Fibroblast of peridontal ligament (primary cell): ENCODE results near the gene POPDC2.
"Not testable (repeated sequence)": the region's sequence is repeated elsewhere in the genome, so short reads cannot be mapped to it uniquely, and the experiment has no call there.

Source experiments
- DNase-seq: peaks from one replicate; pipeline ENCODE4 v3.0.0-alpha.2; 2010; ENCODE audit errors: extremely low read depth

Gene POPDC2

DNA sequence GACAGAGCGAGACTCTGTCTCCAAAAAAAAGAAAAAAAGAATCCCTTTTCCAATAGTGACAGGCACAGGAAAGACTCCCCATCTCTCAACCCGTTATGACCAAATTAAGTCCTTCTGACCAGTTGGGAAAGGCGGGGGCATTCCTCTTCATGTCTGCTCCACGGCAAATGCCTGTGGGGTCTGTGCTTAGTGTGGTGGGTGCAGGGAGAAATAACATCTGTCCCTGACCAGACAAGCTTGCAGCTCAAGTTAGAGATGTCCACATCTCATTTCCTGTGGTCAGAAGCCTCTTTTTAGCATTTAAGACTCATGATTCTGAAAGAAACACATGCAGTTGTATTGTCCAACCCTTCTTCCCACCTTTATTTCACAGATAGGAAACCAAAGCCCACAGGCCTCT is 46.5 kb downstream of the POPDC2 start:
- no peak for DNase-seq

DNA sequence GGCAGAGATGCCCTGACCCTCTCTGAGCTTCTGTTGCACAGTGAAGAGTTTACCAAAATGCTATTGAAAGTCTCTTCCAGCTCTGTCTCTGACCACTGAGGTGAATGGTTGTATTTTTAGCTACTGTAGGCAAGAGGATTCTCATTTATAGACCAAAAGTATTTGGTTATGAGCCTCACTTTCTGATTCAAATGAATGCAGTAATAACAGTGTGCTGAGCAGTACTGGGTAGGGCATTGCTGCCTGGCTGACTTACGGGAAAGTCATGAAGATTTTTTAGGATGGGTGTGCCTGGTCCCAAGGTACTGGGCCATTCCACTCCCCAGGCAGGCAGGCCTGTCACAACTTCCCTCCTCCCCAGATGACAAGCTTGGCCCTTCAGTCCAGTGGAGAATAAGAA is 47.2 kb downstream of the POPDC2 start:
- DNase-seq = no peak

DNA sequence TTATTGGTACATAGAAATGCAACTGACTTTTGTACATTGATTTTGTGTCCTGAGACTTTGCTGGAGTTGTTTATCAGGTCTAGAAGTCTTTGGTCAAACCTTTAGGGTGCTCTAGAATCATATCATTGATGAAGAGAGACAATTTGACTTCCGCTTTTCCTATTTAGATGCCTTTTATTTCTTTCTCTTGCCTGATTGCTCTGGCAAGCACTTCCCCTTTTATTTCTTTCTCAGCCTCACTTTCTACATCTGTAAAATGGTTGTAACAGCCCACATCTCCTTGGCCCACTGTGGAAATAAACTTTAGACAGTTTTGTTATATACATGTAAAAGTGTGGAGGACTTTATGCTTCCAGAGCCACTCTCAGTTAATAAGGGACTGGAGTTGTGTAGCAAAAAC is 48.7 kb downstream of the POPDC2 start:
- DNase-seq = no peak

DNA sequence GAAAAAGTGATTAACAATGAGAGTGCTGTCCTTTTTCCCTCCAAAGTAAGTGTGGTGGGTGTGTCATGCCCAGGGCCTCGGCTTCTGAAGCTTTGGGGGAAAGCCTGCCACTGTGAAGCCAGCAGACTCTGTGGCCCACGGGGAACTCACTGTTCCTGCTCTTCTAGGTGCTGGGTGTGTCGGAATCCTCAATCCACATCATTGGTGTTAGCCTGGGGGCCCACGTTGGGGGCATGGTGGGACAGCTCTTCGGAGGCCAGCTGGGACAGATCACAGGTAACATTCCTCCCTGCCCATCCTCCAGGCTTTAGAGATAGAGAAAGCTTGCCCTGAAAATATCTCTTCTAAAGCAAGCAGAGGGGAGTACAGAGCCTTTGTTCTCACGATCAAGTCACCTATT is 51.1 kb downstream of the POPDC2 start:
- no peak for DNase-seq

DNA sequence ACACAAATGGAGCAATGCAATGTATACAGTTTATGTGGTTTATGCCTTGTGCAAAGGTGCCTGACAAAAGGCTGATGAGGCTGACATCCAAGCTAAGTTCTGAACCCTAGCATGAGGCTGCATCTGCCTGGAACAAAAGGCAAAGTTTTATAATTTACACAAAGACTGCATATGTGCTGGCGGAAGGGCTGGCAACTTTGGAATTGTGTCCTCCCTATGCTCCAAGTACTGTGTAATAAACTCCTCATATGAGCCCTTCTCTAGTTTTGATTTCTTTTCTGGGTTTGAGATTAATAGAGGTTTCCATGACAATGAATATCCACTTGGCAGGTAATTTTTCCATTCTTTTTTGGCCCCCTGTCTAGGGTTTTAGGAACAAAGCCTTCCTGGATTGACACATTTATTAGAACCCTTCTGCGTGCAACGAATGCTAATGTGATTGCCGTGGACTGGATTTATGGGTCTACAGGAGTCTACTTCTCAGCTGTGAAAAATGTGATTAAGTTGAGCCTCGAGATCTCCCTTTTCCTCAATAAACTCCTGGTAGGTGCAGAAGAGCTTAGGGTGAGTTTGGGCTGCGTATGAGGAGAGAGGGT is 51.9 kb downstream of the POPDC2 start:
- DNase-seq = no peak

DNA sequence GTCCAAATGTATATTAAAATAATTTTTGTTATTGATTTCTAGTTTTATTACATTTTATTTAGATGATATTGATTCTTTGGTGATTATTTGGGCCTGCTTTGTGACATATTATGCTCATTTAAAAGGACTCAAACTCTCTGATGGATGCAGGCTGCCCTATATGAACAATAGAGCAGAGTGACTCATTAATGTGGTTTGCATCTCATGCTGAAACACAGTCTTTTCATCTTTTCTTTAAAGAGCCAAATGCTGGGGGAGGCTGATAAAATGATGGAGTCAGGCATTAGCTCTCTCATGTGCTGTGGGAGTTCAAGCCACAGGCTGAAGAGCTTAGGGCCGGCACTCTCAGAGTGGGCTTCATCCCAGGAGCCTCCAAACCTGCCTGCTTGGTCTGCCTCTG is 55.5 kb downstream of the POPDC2 start:
- DNase-seq = peak; percentile 50

DNA sequence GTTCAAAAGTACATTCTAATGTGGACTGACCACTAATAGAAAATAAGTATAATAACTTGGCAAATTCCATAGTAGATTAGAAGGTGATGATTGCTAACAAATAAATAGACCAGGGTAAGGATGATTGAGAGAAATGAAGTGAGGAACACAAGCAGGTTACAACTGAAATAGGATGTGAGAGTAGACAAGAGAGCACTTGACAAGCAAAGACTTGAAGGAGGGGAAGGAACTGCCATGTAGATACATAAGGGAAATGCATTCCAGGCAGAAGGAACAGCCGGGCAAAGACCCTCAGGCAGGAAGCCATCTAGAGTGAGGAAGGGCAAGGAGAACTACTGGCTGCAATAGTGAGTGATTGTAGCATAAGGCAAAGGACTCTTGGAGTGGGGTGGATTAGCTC is 57.7 kb downstream of the POPDC2 start:
- DNase-seq = no peak

DNA sequence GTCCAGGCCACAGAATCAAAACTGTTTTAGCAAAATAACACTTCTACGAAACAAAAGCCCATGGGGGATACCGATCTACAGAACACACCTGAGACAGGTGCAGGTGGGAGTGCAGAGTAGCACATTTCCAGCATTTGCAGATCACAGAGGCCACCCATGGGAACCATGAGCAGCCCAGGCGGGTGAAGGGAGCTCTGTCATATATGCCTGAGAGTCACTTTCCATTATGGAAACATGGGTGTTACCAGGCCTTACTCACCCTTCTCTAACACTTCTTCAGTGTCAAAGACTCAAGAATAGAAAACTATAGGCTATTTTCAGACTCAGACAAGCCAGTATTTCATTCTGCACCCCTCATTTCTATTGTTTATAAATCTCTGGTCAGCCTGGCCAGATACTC is 59.2 kb downstream of the POPDC2 start:
- no peak for DNase-seq

DNA sequence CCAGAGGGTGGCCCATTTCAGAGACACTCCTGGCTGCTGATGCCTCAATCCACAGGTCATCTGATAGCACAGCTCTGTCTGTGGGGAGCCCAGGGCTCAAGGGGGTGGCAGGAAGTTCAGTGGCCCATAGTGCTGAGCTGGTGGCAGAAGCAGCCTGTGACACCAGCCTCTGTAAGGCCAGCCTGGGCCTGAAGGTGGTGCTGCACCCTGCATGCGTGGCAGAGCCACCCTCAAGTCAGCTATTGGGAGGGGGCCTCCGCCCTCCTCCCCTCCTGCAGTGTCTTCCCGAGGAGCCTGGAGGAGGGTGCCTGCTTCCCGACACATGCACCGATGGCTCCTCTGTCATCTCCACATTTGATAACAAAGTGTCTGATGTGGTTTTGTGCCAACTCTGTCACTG is 59.7 kb downstream of the POPDC2 start:
- no peak for DNase-seq

DNA sequence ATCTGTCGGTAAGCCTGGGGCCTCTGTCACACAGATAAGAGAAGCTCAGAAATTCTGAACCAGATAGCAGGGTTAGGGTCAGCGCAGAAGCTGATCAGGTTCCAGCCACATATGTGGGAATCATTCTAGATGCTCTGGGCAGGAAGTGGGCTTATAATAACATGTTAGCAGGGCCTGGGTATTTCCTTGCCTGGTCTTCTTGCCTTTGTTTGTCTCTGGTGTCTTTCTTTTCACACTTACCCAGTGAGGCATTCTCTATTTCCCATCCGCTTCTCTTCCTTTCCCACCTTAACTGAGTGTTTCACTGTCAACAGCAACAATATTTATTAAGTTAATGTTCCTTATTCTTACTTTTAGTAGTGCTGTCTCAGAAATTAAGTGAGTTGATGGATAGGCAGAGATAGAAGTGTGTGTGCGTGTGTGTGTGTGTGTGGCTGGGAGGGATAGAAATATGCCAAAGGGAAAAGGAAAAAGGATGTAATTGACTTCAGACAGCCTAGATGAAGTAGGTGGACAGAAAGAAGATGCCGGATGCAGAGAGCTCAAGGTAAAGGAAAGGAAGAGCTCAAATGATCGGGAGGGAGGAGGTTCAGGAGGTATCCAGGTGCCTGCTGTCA is 60.7 kb downstream of the POPDC2 start:
- DNase-seq = no peak

DNA sequence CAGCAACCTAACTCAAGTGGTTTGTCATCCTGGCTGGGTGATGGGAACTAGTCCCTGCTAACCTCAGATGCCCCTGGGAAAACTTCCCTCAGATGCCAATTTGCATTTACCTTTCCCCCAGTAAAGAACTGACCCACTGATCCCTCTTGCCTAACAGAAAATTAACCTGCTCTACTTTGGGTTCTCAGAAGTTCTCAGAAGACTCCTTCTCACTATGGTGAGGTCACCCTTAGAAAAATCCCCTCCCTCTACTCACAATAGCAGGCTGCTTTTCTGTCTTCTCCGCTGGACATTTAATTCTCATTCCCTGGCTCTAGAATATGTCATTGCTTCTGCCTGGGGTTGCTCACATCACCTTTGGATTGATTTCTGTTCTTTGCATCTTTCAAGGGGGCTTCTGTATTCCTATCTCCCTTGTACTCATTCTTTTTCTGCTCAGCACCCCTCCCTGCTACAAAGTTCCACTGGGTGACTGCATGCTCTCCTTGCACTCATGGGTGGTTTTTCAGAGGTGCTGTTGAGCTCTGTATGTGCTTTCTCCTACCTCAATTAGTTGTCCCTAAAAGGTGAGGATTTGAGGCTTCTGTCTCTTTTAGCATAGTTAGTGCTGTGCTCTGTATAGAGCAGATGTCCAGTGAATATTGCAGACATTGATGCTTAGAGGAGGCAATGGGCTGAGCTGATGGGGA is 61.8 kb downstream of the POPDC2 start:
- no peak for DNase-seq

DNA sequence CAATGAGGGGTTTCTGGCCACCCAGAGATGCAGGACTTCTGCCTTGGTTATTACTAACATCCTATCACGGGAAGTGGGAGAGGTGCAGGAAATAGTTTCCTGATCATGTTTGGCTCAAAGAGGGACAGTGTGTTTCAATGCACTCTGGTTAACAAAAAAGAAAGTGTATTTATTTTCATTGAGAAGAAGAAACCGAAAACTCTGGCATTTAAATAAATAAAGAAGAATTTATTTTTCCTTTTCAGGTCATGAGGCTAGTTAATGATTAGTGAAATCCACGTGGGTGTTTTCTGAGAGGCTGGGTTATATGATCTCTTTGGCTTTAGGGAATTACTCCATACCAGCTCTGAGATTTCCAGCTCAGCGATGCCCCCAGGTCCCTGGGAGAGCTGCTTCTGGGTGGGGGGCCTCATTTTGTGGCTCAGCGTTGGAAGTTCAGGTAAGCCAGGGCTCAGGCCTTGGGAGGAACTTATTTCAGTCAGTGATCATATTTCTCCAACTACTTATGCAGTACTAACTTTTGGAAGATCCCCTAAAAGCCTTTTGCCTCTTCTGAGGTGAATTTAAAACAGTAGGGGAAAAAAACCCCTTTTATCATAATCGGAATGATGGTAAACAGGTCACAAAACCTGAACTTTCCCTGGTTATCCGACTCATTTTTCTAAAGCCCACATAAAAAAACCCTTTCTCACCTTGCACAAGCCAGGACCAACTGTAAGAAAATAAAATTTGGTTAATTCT is 62.7 kb downstream of the POPDC2 start, which contains the start of gene PLA1A:
Gene PLA1A (plus strand): TSS at position 338 of the 741 bp plus-strand sequence. CDS start 29 bp downstream, at position 367.
- no peak for DNase-seq

DNA sequence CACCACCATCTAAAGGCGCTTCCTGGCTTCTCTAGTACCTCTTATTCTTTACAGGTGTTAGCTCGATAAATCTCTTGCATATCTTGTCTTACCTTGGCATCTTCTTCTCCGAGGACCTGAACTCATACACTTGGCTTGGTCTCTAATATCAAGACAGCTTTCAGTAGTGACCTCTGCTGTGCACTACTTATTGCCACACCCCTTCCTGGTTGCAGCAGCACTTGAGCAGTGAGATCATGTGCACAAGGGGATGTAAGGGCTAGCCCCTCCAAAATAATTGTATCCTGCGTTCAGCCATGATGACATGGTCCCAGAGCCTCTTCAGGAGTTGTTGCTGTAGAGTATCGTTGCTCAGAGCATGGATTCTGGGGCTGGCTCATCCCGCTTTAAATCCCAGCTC is 64.0 kb downstream of the POPDC2 start:
- DNase-seq = no peak

DNA sequence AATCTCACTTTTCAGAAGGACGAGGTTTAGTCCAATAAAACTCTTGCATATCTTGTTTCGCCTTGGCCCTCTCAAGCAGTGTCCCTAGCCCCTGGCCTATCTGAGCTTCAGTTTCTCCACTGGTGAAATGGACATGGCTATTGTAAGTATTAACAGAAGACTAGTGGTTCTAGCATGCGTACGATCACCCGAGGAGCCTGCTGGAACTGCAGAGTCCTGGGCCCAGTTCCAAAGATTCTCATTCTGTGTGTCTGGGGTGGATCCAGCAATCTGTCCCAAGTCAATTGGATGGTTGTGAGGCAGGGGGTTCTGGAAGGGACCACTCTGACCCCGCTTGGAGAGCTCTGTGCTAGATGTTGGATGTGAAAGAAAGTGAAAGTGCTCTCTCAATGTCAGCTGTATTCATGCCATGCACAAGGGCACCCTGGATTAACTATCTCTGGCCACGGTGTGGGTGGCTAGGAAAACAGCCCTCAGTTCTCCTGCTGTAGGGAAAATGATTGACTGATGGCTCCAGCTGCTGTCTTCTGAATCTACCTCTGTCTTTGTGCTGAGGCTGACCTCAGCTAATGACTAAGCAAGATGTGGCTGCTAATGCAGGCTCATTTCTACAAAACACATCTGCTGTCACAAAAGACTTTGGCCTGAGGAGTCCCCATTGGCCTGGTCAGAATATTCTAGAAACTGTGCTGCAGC is 64.6 kb downstream of the POPDC2 start:
- no peak for DNase-seq

DNA sequence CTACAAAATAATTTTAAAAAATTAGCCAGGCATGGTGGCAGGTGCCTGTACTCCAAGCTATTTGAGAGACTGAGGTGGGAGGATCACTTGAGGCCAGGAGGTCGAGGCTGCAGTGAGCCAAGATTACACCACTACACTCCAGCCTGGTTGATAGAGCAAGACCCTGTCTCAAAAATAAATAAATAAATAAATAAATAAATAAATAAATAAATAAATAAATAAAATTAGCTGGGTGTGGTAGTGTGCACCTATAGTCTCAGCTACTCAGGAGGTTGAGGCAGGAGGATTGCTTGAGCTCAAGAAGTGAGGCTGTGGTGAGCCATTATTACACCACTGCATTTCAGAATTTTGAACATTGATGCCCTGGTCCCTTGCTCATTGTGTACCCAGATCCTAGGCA is 65.5 kb downstream of the POPDC2 start:
- DNase-seq = not testable (repeated sequence)

DNA sequence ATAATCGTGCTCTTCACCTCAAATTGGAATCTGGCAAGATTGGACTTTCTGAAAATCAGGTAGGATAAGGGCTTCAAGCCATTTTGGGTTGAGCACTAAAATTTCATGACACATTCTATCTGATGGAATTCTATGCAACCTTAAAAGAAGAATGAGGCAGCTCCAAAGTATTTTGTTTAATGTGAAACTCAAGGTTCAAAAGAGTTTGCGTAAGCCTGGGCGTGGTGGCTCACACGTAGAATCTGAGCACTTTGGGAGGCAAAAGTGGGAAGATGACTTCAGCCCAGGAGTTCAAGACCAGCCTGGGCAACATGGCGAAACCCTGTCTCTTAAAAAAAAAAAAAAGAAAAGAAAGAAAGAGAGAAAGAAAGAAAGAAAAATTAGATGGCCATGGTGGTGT is 66.3 kb downstream of the POPDC2 start:
- no peak for DNase-seq

DNA sequence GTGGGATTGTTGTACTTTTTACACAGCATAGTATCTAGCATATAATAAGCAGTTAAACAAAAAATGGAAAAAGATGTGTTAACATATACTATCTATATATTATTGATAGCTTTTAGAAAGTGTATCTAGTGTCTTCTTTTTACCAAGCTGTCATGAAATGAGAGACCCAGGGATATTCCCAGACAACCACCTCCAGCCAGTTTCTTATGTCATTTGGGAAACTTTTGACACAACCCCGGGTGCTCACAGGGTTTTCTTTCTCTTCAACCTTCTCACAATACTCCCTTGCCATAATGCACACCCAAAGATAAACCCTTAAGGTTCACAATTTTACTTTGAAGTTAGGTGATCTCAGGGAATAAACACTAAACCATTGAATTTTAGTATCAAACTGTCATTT is 67.5 kb downstream of the POPDC2 start:
- DNase-seq = no peak
